Duodenal mucosa (tissue), 2 donors: ENCODE data around the gene KCNK3.
"Not testable (repeated sequence)": the region's sequence is repeated elsewhere in the genome, so short reads cannot be mapped to it uniquely, and the experiment has no call there.

Experiments
- H3K27ac ChIP-seq: one replicate; pipeline ENCODE4 v1.7.0; 2013; ENCODE audit warnings: low read depth, low read length
- H3K27me3 ChIP-seq, 2 donors: one replicate each; pipeline ENCODE4 v1.7.0; 2013; ENCODE audit warnings: low read length in 2 of 2, control low read depth in 1 of 2; ENCODE audit not compliant: insufficient read depth in 2 of 2, control insufficient read depth in 1 of 2
- H3K36me3 ChIP-seq, 2 donors: one replicate each; pipeline ENCODE4 v1.7.0; 2013; ENCODE audit warnings: low read length in 2 of 2, control low read depth in 1 of 2; ENCODE audit not compliant: insufficient read depth in 2 of 2, control insufficient read depth in 1 of 2
- H3K4me1 ChIP-seq, 2 donors: one replicate each; pipeline ENCODE4 v1.7.0; 2013; ENCODE audit warnings: low read length in 2 of 2, control low read depth in 1 of 2; ENCODE audit not compliant: insufficient read depth in 2 of 2, control insufficient read depth in 1 of 2
- H3K4me3 ChIP-seq, 2 donors: one replicate each; pipeline ENCODE4 v1.7.0; 2013; ENCODE audit warnings: low read length in 2 of 2, low read depth in 1 of 2
- H3K9ac ChIP-seq, 2 donors: one replicate each; pipeline ENCODE4 v1.7.0; 2013; ENCODE audit warnings: low read length in 2 of 2, low read depth in 1 of 2
- H3K9me3 ChIP-seq, 2 donors: one replicate each; pipeline ENCODE4 v1.7.0; 2013; ENCODE audit warnings: low read length in 2 of 2, control low read depth in 1 of 2; ENCODE audit not compliant: control insufficient read depth in 1 of 2

The KCNK3 gene

DNA sequence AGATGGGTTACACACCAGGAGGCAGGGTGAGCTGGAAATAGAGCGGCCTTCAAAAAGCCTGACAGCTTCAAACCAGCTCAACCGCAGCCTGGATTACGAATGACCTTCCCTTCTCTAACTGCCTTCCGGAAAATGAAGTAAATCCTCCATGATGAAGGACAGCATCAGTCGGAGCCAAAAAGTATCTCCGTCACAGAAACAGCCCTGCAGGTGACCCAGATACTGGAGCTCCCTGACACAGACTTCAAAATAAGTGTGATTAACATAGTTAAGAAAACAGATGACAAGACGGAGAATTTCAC is 41.1 kb upstream of the KCNK3 start:
- H3K4me1 ChIP-seq = peaks cover 0 to 5% of the 10 kb centered on the region in 2 donors
- H3K4me3 ChIP-seq = no peak overlapping the region
- H3K27me3 ChIP-seq = no peaks in the 10 kb centered on the region
- H3K27ac ChIP-seq = no peak overlapping the region
- H3K9me3 ChIP-seq = no peaks in the 10 kb centered on the region
- no peak overlapping the region for H3K9ac ChIP-seq
- no peaks in the 10 kb centered on the region for H3K36me3 ChIP-seq

DNA sequence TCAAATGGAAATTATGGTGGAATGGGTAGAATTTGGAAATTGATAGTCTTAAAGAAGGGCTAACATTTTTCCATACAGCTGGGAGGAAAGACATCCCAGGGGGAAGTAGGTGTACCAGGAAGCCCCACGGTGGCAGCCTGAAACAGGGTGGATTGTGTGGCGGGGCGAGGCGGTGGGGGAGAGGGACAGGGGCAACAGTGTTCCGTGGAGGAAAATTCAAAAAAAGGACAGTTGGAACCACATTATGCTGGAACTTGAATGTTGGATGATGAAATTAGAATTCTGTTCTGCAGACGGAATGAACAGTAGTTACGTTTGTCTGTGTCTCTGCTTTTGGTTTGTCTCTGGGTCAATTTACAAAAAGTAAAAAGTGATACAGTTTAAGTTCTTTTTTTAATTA is 40.7 kb upstream of the KCNK3 start:
- H3K9ac ChIP-seq = no peak overlapping the region
- H3K4me3 ChIP-seq = no peak overlapping the region
- H3K9me3 ChIP-seq = no peaks in the 10 kb centered on the region
- no peaks in the 10 kb centered on the region for H3K36me3 ChIP-seq
- H3K4me1 ChIP-seq = peaks cover 0 to 5% of the 10 kb centered on the region in 2 donors
- H3K27me3 ChIP-seq = no peaks in the 10 kb centered on the region
- H3K27ac ChIP-seq = peak overlapping the region; percentile 3

DNA sequence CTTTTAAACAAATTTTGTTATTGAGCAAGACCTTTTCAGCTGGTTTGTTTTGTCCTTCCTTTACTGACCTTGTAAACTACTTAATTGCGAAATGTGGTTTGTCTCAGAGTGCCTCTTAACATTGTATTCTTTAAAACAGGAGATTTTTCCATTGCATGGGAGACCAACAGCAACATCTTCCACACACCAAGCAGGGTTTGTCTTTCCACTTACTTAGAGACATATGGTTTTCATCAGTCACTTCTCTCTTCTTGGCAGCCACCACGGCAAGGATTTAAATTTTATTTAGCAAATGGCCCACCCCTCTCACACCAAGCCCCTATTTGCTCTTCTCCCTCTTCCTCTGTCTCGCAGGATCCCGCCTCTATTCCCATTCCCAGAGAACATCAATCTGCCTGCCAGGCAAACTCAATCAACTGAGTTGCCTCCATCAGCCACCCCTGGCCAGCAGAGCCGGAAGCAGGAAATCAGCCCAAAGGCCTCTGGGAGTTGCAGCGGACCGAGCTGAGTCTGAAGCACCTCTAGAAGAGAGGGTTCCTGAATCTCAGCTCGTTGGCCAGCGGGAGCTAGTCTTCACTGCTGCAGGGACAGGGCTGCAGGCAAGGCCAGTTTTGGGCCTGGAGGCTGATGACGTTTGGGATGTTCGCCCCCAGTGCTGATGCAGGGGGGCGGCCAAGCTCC is 40.0 kb upstream of the KCNK3 start:
- no peaks in the 10 kb centered on the region for H3K27me3 ChIP-seq
- no peaks in the 10 kb centered on the region for H3K9me3 ChIP-seq
- H3K4me1 ChIP-seq = peaks cover 0 to 5% of the 10 kb centered on the region in 2 donors
- no peaks in the 10 kb centered on the region for H3K36me3 ChIP-seq
- H3K4me3 ChIP-seq = no peak overlapping the region
- no peak overlapping the region for H3K27ac ChIP-seq
- no peak overlapping the region for H3K9ac ChIP-seq

DNA sequence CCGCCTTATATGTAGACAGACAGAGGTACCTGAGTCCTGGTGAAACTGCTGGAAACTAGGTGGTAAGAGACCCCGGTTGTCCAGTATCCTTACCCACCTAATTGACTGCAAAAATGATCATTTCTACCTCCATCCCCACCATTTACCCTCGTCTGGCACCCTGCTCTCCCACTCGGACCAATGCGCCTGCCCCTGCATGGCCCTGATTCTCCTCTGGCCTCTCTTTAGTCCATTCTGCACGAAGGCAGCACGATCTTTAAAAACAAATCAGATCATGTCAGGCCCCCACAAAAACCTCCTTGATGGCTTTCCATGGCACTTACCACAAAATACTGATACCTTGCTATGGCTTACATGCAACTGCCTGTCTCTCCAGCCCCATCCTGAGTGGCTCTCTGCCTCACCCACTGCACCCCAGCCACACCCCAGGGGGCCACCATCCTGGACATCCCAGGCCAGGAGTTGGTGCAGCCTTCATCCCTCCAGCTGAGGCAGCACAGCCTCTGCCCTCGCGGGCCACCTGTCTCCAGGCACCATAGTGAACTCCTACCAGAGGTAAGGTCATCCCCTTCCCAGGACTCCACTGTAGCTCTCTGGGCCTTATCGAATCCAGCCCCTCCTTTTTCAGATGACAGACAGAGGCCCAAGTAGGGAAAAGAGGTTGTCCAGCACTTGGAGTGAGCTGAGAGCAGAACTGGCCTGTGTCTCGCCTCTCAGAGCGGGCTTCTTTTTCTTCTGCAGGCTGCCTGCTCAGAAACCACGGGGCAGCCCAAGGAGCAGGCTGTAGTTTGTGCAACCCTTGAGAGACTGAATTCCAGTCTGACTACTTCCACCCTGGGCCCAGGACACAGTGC is 39.1 kb upstream of the KCNK3 start:
- H3K27ac ChIP-seq = no peak overlapping the region
- H3K9ac ChIP-seq = no peak overlapping the region
- peaks cover 0 to 5% of the 10 kb centered on the region in 2 donors for H3K4me1 ChIP-seq
- H3K36me3 ChIP-seq = no peaks in the 10 kb centered on the region
- H3K27me3 ChIP-seq = no peaks in the 10 kb centered on the region
- H3K4me3 ChIP-seq = no peak overlapping the region
- H3K9me3 ChIP-seq = no peaks in the 10 kb centered on the region

DNA sequence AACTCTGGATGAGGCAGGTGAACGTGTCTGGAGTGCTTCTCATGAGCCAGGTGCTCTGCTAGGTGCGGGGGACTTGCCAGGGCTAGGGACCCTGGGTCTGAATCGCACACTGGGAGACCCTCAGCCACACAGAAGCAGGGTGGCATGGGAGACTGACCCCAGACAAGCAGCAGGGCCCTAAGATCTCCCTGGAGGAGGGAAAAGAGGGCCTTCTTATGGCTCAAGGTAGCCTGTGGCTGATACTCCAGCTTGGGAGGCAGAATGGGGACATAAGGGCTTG is 38.5 kb upstream of the KCNK3 start:
- Histone ChIP-seq H3K36me3 (no peaks in the 10 kb centered on the region), H3K27me3 (no peaks in the 10 kb centered on the region), H3K9ac (no peak overlapping the region), H3K4me3 (no peak overlapping the region), H3K4me1 (peaks cover 0 to 5% of the 10 kb centered on the region in 2 donors), H3K27ac (no peak overlapping the region), H3K9me3 (no peaks in the 10 kb centered on the region)

DNA sequence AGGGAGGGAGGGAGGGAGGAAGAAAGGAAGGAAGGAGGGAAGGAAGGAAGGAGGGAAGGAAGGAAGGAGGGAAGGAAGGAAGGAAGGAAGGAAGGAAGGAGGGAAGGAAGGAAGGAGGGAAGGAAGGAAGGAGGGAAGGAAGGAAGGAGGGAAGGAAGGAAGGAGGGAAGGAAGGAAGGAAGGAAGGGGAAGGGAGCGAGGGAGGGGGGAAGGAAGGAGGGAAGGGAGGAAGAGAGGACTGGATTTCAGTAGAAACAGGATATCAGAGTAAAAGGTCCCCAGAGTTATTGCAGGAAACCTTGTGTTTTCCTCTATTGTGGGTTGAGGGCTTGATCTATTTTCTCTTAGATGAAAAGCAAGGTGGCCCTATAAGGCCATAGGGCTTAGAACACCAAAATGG is 37.4 kb upstream of the KCNK3 start:
- H3K27ac ChIP-seq, H3K4me3 ChIP-seq, H3K27me3 ChIP-seq, H3K36me3 ChIP-seq, H3K9me3 ChIP-seq, H3K4me1 ChIP-seq, H3K9ac ChIP-seq: not testable (repeated sequence)

DNA sequence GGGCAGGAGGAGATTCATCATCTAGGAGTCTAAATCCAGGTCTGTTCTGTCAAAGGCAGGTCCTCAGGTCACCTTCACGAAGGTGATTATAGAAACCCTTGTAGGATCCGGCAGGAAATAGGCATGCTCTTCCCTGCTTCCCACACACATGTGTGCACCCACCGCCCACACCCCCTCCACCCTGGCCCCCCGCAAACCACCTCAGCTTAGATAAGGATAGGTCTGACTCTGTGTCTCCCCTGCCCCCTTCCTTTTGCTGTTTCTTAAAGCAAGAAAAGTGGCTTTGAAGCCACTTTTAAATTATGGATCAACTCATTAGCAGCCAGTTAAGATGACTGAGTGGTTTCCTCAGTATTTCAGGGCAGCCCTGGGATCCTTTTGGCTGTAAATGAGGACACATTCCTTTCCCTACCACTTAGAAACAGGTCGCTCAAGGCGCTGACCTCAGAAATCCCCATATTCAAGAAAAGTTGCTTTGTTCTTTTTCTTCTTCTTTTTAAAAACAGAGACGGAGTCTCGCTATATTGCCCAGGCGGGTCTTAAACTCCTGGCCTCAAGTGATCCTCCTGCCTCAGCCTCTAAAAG is 36.8 kb upstream of the KCNK3 start:
- H3K9ac ChIP-seq = no peak overlapping the region
- H3K36me3 ChIP-seq = no peaks in the 10 kb centered on the region
- H3K9me3 ChIP-seq = peaks cover 0 to 2% of the 10 kb centered on the region in 2 donors
- peaks cover 0 to under 1% of the 10 kb centered on the region in 2 donors for H3K4me1 ChIP-seq
- H3K27ac ChIP-seq = no peak overlapping the region
- H3K27me3 ChIP-seq = no peaks in the 10 kb centered on the region
- H3K4me3 ChIP-seq = no peak overlapping the region

DNA sequence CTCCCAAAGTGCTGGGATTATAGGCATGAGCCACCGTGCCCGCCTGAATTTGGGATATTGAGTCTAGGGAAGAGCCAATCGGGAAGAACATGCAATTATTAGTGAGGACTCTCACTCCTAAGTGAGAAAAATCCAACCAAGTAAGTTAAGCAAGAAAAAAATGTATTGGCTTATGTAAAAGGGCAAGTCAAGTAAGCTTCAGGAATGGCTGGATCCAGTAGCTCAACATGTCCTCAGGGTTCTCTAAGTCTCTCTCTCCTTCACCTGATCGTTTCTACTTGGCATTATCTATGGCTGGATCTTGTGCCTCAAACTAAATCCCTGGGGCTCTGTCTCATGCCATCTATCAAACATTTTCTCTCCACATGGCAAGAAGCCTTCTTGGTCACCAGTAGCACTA is 35.3 kb upstream of the KCNK3 start:
- Histone ChIP-seq H3K4me3 (no peak overlapping the region), H3K9me3 (peaks cover 0 to 2% of the 10 kb centered on the region in 2 donors), H3K27ac (no peak overlapping the region), H3K9ac (no peak overlapping the region), H3K27me3 (no peaks in the 10 kb centered on the region), H3K4me1 (no peaks in the 10 kb centered on the region), H3K36me3 (no peaks in the 10 kb centered on the region)

DNA sequence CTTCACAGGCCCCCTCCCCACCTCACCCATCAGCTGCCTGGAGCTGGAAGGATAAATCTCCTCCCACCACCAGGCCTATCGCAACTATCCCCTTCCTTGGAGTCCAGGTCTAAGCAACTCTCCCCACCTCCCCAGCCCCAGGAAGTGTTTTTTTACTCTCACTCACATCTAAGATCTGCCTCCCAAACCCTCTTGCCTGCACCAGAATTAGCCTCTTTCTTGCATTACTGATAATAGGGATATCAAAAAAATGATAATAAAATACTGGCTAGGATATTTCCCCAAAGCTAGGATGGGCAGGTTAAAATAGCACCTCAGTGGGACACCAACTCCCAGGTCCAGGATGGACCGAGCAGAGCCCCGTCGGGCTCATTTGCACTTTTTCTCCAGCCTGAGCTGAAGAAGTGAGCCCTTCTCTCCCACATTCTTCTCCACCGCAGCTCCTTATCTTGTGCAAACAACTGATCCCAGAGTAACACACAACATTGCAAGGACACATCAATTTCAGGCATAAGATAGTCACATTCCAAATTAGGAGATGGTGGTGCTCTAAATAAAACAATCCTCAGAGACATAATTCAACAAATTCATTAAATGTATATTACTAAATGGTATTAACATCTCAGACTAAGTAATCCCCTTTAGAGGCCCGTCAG is 33.7 kb upstream of the KCNK3 start:
- Histone ChIP-seq H3K4me1 (no peaks in the 10 kb centered on the region), H3K27me3 (no peaks in the 10 kb centered on the region), H3K4me3 (no peak overlapping the region), H3K27ac (no peak overlapping the region), H3K36me3 (no peaks in the 10 kb centered on the region), H3K9ac (no peak overlapping the region), H3K9me3 (peaks cover 0 to 2% of the 10 kb centered on the region in 2 donors)

DNA sequence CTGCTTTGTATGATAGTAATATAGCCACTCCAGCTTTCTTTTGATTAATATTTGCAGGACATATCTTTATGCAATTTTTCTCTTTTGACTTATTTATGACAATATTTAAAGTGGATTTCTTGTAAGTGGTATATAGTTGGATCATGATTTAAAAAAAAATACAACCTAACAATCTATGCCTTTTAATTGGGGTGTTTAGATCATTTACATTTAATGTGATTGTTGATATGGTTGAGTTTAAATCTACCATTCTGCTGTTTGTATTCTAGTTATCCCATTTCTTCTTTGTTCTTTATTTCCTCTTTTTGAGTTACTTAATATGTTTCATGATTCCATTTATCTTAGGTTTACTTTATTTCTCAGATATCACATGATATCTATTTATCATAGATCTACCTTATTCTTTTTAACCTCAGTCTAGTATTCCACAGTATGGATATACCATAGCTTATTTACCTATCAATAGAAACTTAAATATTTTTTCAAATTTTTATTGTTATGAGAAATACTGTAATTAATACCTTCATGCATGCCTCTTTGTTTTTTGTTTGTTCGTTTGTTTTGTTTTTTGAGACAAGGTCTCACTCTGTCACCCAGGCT is 32.1 kb upstream of the KCNK3 start:
- Histone ChIP-seq H3K4me3 (no peak overlapping the region), H3K27me3 (no peaks in the 10 kb centered on the region), H3K9ac (no peak overlapping the region), H3K36me3 (no peaks in the 10 kb centered on the region), H3K4me1 (no peaks in the 10 kb centered on the region), H3K27ac (no peak overlapping the region), H3K9me3 (peaks cover 0 to 2% of the 10 kb centered on the region in 2 donors)
